ENCODE results near the gene ANXA4.

ANXA4 gene

GRCh38 chr2:69741575-69742321 lies at the start of gene ANXA4:
ANXA4 (plus strand) TSS chr2:69742134; CDS start chr2:69781566, 39,432 bp downstream.
- DNase-seq (peak; percentile 75), ATAC-seq (peak; percentile 94)

- no peak for DNase-seq
Measured at GRCh38 chr2:69692424-69692823, 49.5 kb upstream of the ANXA4 start.

DNA sequence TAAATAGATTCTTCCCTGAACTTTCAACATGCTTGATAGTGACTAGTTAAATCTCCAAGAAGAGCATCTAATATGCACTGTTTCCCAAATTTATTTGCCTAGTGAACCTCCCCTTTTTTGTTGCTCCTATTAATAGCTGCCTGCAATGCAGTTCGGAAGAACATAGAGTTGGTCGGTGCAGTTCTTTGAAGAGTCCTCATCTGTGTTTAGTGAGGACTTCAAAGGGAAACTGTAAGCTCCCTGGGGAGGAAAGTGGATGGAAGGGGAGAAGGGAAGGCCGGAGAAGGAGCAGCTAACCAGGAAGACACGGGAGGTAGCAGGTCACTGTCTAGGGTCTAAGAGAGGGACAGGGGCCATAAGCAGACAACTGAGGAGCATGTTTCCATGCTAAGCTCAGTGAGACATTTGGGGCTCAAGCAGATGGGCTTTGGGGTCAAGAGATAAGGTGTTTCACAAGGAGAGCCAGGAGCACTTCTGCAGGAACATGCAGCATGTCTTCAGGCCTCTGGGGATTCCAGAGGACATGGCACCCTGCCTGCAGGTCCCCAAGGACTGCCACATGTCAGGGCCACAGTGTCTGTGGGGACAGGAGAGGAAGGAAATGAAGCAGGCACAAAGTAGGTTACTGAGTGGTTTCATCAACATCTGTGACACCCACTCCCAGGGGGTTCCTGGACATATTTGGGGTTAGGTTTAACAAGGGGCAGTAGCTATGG lies 48.7 kb upstream of the ANXA4 start:
- ATAC-seq (no peak), DNase-seq (peak; percentile 37)

More at GRCh38 chr2:69692424-69692823, 49.5 kb upstream of the ANXA4 start:
- no peak for ATAC-seq

DNA sequence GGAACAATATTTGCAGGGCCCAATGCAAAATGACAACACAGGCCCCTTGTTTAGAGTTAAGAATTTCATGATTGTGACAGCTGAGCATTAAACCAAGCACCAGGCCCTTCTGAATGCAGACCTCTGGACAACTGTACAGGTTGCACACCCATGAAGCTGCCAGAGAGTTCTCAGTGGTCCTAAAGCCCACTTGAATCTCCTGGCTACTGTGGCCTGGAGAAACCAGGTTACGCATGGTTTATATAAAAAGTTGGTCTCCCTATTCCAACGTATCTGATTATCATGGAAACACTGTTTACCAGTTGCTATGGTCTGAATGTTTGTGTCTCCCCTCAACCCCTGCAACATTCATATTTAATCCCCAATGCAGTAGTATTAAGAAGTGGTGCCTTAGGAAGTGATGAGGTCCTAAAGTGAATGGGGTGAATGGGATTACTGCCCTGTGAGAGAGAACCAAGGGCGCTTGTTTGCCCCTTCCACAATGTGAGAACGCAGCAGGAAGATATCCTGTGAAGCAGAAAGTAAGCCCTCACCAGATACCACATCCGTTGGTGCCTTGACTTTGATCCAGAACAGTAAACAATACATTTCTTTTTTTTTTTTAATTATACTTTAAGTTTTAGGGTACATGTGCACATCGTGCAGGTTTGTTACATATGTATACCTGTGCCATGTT lies 48.0 kb upstream of the ANXA4 start:
- no peak for ATAC-seq
- no peak for DNase-seq

DNA sequence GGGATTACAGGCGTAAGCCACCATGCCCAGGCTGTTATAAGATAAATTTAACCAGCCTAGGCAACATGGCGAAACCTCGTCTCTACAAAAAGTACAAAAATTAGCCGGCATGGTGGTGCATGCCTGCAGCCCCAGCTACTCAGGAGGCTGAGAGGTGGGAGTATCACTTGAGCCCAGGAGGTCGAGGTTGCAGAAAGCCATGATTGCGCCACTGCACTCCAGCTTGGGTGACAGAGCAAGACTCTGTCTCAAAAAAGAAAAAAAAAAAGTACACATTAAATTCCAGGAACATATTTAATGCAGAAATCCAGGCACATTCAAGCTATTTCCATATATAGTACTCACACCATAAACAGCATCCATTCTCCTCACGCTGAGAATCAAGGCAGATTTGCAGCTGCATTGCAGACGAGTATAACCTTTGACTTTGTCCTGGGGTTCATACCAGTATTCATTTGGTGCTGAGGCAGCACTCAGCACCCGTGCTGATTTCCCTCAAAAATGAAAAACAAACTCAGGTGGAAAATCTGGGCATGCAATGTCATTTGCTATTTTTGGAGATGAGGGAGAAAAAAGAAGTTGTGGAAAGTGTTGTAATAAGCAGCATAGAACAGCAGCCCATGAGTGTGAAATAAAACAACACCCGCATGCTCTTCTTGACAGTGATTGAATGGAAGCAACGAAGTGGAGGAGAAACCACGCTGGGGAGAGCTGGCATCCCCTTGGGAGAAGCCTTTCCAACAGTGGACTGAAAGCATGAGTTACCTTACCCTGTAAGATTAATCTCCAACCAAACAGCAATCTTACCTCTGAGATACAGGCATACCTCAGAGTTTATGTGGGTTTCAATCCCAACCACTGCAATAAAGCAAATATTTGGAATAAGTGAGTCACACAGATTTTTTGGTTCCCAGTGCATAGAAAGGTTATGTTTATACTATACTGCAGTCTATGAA lies 46.8 kb upstream of the ANXA4 start:
- peak; percentile 87 for ATAC-seq

DNA sequence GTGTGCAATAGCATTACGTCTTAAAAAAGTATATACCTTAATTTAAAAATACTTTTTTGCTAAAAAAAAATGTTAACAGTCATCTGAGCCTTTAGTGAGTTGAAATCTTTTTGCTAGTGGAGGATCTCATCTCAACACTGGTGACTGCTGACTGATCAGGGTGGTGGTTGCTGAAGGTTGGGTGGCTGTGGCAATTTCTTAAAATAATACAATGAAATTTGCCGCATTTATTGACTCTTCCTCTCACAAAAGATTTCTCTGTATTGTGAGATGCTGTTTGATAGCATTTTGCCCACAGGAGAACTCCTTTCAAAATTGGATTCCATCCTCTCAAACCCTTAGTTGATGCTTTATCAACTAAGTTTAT lies 46.1 kb upstream of the ANXA4 start:
- peak; percentile 26 for ATAC-seq
- no peak for DNase-seq

More for the DNA sequence above, 46.8 kb upstream of the ANXA4 start:
- DNase-seq, result no peak

DNA sequence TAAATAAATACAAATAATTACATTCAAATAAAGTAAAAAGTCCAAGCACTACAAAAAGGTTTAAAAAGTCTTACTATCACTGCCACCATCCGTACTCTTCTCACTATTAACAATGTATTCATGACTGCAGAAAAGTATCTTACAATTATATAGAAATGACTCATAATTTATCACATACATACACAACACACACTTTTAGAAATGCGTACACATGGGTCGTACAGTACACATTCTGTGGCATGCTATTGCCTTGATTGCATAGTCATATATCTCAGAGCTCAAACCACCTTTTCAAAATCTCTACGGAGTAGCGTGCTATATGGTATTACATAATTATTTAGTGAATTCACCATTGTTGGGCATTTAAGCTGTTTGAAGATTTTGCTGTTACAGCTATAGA lies 41.6 kb upstream of the ANXA4 start:
- DNase-seq (no peak), ATAC-seq (no peak)

DNA sequence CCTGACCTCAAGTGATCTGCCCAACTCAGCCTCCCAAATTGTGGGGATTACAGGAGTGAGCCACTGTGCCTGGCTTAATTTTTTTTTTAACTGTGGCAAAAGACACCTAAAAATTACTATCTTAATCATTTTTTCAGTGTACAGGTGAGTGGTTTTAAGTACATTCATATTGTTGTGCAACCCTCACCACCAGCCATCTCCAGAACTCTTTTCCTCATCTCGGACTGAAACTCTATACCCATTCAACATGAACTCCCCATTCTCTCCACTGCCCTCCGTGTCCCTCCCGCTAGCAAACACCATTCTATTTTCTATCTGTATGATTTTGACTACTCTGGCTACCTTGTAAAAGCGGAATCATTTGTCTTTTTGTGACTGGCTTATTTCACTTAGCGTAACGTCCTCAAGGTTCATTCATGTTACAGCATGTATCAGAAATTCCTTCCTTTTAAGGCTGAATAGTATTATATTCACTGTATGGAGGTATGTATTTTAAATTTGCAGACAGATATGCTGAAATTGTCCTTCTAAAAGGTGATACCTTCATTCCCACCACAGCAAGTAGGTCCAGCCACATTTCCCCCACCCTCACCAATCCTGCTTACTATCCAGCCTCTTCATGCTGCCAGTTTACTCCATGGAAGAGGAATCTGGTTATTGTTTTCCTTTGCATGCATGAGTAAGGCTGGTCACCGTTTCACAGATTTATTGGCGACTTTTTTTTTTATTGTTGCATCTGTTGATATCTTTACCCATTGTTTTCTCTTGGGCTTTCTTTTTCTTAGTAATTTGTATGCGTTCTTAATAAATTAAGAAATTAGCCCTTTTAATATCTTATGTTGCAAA lies 40.6 kb upstream of the ANXA4 start:
- ATAC-seq (no peak), DNase-seq (no peak)

- no peak for ATAC-seq
- DNase-seq, result no peak
Measured at GRCh38 chr2:69703189-69703588, 38.7 kb upstream of the ANXA4 start.

DNA sequence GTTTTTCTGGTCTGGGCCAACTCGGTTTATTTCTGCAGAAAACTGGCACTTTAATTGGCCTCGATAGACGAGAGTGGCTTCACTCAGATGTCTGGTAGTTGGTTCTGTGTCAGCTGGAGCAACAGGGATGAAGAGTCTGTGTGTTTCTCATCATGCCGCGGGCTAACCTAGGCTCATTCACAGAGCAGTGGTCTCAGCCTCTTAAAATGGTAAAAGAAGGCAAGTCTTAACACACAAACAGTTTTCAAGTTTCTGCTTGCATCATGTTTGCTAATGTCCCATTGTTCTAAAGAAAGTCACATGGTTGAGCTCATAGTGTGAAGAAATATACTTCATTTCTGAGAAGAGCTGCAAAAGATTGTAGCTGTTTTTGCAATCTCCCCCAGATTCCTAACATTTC lies 37.5 kb upstream of the ANXA4 start:
- DNase-seq (no peak), ATAC-seq (no peak)

DNA sequence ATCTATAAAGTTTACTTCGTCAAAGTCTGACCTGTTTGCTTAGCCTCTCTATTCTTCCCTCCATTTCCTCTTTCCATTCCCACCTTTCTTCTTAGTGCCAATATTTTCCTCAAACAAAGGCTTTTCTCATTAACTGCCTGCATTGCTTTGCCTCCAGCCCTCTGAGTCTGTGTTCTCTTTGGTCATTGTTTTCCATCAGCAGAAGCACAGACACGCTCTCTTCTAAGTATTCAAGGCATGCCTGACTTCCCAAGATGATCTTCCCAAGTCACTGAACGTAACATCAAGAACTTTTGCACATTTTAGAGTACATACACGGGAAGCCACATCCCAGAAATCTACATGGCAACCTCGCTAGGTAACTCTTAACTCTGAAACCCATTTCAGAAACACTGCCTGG lies 32.6 kb upstream of the ANXA4 start:
- no peak for ATAC-seq
- no peak for DNase-seq

DNA sequence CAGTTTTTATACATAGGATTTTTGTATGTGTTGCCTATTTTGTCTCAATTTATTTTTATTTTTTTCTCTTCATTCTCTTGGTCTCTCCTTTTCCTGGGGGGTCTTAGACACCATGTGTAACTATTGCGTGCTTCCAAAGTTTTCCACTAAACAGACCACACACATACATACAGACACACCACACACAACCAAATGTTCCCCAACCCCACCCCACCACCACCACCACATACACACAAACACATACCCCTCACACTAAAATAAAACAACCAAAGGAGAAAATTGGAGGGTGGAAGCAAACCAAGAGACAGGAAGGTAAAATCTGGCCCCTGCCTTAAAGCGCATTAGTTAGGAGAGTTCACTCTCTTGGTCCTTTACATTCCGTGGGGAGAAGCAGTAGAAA lies 30.0 kb upstream of the ANXA4 start:
- no peak for ATAC-seq
- no peak for DNase-seq

DNA sequence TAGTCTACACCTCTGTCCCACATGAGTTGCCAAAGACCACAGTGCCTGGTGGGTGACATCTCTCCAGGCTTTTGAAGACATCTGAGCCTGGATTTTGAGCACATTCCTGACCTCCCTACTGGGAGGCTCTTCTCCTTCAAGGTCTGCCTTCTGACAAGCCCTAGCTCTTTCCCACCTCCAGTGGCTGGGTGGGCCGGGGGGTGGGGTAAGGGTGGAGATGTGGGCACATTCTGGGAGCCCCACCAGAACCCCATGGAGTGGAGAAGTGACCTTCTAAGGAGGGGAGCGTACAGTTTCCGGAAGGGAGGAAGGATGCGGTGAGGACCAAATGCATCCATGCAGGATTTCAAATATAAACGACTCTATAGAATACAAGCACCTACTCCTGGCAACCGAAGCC lies 27.9 kb upstream of the ANXA4 start:
- no peak for ATAC-seq
- no peak for DNase-seq

- DNase-seq (peak; percentile 94), ATAC-seq (peak; percentile 95)
Measured at GRCh38 chr2:69714539-69715220, 27.3 kb upstream of the ANXA4 start.

DNA sequence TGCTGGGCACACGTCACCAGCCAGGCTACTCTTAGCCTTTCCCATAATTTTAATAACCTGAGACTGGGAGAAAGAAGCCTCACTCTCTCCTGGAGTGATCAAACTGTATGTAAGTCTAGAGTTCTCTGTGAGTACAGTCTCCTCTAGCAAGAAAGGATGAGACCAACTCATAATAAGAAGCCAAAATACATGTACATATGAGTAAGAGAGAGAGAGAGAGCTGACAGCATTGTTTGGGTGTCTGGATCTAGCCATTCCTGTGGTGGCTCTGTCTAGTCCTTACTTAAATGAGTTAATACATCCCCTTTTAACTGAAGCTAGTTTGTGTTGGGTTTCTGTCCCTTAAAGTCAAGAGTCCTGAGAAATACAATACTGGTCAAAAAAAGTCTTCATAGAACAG lies 26.0 kb upstream of the ANXA4 start:
- ATAC-seq, result no peak
- DNase-seq, result no peak

DNA sequence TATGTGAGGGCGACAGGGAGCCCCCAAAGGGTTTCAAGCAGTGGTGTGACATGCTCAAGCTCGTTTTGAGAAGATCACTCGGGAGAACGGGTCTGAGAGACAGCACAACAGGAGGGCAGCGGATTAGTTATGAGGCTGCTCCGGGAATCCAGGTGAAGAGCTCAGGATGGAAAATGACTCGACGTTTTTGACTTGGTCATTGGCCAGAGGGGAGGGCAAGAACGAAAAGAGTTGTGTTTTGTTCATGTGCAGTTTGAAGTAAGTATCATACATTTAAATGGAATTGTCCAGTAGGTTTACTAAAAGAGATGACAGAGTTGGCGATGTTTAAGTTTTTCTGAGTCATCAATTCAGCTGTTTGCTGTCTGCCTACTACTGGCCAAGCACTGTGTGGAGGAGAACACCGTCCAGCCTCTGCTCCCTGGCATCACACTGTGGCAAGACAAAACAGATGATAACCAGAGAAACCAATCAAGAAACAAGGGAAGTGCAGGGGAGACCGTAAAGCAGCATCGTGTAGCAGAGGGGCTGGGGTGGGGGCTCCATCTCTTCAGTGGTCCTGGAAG lies 25.3 kb upstream of the ANXA4 start:
- DNase-seq (no peak), ATAC-seq (no peak)

DNA sequence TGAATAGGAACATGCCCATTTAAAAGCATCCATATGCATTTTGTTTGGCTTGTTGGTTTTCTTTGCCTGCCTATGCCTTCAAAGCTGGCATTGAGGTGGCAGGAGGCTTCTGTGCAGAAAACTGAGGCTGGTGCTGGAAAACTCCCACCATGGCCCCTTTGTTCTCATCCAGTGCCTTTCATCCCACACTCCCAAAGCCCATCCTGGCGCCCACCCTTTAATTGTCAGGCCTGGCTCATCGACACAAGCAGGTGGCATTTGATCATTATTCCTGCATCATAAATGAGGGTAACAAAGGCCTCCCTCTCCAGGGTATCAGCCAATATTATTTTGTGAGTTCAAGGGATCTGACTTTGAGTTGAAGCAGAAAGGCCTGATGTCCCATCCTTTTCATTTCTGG lies 24.7 kb upstream of the ANXA4 start:
- no peak for ATAC-seq
- DNase-seq, result no peak

- no peak for ATAC-seq
- no peak for DNase-seq
Measured at GRCh38 chr2:69717861-69718273, 24.1 kb upstream of the ANXA4 start.

DNA sequence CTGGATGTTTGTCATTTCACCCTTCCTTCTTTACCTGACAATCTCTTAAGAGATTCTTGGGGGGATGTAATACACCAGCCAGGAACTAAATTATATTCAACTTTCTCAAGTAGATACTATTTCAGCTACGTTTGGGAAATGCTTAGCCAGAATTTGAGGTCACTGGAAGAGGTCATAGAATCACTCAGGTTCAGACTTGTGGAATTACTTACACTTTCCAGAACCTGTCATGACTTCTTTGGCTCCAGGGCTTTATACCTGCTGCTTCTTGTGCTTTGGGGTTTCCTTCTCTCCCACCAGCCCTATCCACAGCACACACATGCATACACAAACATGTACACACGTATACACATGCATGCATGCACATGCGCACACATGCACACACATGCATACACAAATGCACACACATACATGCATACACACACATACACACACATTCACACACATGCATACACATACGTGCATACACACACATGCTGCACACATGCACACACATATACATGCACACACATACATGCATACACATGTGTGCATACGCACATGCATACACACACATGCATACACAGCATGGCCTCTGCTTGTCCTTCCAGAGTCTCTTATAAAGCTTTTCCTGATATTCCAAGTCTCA lies 23.5 kb upstream of the ANXA4 start:
- DNase-seq, result no peak
- no peak for ATAC-seq

DNA sequence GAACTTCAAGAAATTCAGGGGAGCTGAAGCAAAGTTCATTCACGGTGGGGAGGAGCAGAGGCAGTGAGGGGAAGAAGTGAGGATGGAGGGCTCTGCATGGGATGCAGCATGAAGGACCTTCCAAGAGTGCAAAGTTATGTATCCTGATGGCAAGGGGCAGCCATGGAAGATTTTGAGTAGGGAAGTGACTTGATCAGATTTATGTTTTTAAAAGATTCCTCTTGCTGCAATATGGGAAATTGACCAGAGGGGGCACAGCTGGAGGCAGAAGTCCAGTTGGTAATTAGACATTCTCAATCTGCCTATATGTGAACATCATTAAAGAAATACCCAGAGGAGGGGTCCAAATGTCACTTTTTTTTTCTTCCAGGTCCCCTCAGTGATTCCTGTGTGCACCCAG lies 21.5 kb upstream of the ANXA4 start:
- no peak for DNase-seq
- ATAC-seq, result no peak
